HG03432 (cell line): ENCODE results near the gene RNF123.
A peak's percentile ranks its signal among the peaks of the same experiment; 100 is the strongest.
"Not testable (repeated sequence)": the region's sequence is repeated elsewhere in the genome, so short reads cannot be mapped to it uniquely, and the experiment has no call there.

Experiments
- ATAC-seq: cut with Tn5 transposase; IDR thresholded peaks from one replicate; pipeline ENCODE4 v1.9.1; 2021; ENCODE audit warnings: mild to moderate bottlenecking, moderate library complexity; ENCODE audit not compliant: unreplicated experiment

RNF123 gene

DNA sequence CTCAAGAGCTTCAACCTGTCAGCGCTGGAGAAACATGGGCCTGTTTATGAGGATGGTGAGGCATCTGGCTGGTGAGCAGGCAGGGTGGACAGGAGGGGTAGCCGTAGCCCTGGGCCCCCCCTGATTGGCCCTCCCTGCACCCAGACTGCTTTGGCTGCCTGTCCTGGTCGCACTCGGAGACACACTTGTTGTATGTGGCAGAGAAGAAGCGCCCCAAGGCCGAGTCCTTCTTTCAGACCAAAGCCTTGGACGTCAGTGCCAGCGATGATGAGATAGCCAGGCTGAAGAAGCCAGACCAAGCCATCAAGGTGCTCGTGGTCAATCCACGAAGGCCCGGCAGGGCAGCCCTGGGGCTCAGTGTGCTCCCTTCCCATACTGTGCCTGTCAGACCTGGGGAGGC is 13.4 kb upstream of the RNF123 start:
- no peak for ATAC-seq

DNA sequence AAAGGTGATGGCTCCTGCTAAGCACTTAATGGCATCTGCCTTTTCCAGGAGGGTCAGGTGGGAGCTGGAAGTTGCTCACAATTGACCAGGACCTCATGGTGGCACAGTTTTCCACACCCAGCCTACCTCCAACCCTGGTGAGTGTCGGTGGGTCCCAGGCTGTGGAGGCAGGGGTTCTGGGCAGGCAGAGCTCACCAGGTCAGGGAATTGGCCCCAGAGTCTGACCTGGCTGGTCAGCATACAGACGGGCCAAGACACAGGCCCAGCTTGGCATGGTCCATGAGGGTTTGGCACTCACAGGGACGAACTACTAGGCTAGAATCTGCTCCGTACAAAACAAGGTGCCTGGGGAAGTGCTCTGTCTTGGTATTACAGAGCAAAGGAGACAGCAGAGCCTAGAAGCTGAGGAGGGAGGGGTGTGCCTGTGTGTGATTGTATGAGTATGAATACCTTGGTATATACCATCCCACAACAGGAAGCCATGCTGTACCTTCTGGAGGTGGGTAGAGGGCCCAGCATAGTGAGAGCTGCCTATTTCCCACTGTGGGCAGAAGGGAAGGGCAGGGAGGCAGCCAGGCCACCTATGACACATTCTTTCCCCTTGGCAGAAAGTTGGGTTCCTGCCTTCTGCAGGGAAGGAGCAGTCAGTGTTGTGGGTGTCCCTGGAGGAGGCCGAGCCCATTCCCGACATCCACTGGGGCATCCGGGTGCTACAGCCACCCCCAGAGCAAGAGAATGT is 8.7 kb upstream of the RNF123 start:
- ATAC-seq, result no peak

DNA sequence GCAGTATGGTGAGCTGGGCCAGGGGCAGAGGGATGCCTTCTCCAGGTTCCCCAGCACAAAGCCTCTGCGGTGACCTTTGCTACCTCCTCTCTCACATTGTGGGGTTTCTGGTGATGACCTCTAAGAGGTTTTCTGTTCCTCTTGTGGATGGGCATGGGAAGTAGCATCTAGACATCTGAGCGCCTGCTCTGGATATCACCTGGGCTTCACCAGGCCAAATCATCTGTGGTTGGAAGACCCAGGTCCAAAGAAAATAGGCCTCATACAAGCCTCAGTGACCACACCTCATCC is 8.2 kb upstream of the RNF123 start:
- ATAC-seq, result no peak

DNA sequence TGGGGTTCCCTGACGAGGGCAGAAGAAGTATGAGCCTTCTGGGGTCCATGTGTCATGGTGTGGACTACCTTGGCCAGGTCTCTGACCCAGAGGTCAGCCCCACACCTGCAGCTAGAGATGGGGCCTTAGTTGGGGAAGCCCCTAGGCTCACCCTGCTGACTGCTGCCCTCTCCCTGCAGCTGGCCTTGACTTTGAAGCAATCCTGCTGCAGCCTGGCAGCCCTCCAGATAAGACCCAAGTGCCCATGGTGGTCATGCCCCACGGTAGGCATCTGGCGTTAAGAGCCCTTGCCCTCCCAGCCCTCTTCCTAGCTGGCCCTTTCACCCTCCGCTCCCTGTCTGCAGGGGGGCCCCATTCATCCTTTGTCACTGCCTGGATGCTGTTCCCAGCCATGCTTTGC is 7.8 kb upstream of the RNF123 start:
- ATAC-seq, result no peak

DNA sequence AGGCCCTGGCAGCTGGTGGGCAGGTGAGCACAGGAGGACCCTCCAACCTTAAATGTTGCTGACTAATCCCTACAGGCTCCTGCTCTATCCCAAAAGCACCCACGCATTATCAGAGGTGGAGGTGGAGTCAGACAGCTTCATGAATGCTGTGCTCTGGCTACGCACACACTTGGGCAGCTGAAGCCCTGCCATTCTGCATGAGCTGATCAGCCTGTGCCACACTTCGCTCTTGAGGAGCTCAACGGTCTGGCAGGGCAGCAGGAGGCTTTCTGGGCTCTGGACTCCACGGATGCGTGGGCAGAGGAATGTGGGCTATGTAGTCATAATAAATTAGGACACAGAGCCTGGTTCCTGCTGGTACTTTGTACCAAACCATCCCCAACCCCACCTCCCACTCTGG is 6.2 kb upstream of the RNF123 start:
- ATAC-seq, result no peak

DNA sequence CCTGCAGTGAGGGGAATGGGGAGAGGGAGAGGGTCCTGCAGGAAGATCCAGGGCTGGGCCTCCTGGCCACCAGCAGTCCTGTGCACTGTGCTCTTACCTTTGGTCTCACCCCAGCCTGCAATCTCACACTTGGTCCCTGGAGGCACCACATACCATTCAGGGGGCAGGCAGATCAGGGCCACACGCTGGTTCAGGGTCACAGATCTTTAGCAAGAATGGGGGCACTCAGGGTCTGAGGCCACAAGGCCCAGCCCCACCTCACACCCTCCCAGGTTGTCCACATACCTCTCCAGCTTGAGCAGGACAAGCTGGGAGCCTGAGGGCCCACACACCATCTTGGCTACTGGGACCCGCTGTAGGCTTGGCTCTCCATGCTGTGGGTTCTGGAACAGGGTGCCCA is 4.9 kb upstream of the RNF123 start:
- ATAC-seq, result not testable (repeated sequence)

DNA sequence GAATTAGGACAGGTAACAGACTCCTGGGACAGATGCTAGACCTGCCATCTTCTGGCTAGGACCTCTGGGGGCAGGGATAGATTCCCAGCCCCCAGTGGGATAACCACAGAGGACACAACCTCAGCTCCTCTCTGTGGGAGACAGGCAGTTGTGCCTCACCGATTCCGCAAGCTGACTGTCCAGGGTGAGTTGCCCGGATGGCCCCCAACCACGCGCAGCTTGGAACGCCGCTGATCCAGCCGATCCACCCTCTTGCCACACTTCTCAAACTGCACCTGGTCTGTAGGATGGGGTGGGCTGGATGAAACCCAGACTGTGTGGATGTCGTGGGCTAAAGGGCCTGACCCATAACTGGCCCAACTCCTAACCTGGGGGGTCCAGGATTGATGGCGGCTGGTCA is 4.3 kb upstream of the RNF123 start:
- not testable (repeated sequence) for ATAC-seq

DNA sequence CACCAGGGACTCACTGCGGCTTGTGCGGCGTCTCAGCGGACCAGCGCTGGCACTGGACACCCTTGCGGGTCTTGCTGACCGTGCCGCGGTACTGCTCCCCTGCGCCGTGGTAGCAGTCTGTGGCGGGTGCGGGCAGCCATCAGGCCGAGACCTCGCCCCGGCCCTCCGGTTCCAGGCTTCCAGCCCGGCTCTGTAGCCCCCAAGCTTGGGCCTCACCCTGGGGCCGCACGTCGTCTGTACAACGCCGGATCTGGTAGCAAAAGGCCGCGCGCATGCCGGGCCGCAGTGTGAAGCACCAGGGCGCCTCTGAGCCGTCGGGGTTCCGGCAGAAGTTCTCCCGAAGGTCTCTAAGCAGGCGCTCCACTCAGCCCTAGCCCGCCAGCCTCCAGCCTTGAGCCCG is 3.5 kb upstream of the RNF123 start:
- not testable (repeated sequence) for ATAC-seq

DNA sequence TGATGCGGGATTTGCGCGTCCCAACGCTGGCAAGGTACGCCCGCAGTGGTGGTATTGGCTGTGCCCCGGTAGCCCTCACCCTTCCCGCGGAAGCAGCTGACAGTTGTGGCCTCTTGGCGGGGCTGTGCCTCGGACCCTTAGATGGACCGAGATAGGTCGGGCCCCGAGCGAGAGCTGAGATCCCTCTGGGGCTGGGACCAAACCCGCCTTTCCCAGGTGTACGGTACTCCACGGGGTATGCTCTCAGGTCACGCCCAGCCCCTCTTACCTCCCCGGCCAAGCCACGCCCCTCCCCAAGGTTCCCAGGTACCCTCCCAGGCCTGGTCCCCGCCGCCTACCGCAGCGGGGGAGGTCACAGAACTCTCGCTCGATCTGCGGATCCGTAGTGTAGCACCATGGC is 3.0 kb upstream of the RNF123 start:
- ATAC-seq, result not testable (repeated sequence)

DNA sequence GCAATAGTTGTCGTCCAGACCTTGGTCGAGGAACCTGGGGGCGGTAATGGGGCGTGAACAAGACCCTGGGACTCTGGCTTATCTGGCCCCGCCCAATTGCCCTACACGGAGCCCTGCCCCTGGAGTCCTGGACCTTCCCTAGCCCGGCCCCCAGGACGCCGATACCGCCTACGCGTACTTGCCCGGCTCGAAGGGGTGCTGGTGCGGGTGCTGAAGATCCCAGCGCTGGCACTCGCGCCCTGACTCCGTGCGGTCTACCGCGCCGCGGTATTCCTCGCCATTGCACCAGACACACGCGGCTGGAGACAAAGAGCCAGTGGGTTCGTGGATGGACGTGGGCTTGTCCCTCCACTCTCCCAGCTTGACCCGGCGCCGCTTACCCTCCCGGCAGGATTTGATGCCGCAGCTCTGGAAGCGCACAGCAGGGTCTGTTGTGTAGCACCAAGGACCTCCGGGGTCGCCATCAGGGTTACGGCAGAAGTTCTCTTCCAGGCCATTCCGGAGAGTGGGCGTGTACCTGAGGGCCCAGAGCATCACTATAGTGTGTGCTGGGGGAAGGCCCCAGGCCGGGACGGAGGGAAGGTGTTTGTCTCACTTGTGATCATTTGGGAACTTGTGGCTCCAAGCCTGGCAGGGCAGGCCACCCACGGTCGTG is 2.5 kb upstream of the RNF123 start:
- ATAC-seq, result not testable (repeated sequence)

DNA sequence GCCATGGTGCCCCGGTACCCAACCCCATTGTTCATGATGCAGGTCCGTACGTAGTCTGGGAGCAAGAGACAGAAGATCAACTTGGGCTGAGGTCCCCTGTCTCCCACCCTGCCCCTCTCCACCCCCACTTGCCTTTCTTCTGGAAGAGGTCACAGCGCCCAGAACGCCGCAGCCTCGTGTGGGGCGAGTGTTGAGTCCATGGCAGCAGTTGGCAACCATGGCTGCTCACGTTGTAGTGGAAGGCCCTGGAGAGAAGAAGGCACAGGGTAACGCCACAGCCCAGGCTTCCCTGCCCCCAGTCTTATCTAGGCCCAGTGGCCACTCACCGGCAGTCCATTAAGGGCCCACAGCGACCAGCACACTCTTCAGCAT is 1.9 kb upstream of the RNF123 start:
- not testable (repeated sequence) for ATAC-seq

DNA sequence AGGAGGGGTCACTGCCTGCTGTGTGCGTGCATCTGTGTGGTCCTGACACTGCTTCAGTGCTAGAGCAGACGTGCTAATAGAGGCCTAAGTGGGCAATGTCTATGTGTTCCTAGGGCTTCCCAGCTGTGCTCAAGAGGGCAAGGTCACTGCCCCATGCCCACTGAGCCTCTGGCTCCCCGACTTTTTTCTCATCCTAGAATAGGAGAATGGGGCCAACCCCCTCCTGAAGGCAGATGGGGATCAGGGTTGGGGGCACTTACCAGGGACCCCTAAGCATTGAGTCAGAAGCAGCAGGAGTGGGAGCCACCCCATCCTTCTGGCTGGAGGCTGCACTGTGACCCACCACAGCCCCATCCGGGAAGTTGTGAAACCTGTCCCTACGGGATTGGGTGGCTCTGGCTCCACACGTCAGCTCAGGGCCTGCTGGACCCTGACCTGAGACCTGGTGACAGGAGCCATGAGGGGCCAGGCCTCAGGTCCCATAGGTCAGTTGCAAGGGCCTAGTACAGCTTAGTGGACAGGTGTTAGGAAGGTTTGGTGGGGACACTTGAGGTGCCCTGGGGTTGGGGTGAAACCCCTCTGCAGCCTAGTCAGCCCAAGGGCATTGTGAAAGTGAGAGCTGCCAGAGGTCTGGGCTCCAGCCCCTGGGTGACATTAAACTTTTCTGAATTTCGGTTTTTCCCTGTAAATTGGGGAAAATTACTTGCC is 865 bp upstream of the RNF123 start:
- peak; percentile 1 for ATAC-seq

DNA sequence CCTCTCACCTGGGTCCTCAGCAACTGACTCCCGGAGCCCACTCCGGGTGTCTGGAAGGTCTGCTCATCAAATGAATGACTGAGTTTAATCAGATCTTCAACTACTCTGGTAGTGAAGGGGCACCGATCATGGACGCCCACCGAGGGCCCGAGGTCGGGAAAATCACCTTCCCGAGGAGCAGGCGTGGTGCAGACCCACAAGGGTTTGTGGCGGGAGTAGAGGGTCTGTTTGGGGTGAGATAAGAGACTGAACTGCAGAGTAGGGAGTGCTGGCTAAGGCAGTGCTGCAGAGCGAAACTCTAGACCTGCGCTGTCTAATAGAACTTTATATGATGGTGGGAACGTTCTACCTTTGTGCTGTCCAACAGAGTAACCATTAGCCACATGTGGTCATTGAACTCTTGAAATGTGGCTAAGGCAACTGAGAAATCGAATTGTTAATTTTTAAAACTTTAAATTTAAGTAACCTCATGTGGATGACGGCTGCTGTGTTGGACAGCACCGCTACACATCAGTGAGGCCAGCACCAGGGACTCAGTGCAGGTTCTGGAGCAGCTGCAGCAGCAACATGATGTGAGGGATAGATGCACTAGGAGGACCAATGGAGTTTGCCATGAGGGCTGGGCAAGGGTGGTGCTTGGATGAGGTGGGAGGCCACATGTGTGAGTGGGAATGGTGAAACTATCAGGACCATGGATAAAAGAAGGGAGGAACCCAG is 709 bp downstream of the RNF123 start:
- not testable (repeated sequence) for ATAC-seq

DNA sequence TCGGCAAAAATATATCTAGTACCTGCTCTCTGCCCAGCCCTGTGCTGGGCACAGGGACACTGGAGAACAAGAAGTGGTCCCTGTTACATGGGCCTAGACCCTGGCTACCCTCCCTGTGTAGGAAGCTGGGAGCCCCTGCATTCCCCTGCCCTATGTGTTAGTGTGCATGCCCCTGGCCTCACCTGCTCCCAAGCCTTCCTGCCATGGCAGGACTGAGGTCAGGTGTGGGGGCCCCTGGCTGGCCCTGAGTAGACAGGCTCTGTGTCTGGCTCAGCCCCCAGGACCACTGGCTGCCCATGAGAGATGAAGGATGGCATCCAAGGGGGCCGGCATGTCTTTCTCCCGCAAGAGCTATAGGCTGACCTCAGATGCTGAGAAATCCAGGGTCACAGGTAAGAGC is 1.5 kb downstream of the RNF123 start:
- not testable (repeated sequence) for ATAC-seq

DNA sequence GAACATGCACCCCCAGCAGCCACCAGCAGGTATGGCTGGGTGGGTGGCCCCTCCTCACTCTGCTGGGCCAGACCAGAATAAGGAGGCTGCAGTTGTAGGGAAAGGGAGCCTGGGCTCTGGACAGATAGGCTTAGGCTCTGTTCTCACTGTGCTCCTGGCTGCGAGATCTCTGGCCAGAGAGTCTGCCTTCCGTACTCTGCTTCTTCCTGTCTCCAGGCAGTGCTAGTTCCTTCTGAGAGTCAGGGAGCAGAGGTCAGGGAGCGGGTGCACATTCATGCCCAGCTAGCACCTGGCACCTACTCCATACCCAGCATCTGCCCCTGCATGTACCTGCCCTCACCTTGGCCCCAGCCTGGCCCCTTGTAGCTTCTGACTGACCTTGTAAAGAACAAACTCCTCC is 2.1 kb downstream of the RNF123 start:
- ATAC-seq, result not testable (repeated sequence)

DNA sequence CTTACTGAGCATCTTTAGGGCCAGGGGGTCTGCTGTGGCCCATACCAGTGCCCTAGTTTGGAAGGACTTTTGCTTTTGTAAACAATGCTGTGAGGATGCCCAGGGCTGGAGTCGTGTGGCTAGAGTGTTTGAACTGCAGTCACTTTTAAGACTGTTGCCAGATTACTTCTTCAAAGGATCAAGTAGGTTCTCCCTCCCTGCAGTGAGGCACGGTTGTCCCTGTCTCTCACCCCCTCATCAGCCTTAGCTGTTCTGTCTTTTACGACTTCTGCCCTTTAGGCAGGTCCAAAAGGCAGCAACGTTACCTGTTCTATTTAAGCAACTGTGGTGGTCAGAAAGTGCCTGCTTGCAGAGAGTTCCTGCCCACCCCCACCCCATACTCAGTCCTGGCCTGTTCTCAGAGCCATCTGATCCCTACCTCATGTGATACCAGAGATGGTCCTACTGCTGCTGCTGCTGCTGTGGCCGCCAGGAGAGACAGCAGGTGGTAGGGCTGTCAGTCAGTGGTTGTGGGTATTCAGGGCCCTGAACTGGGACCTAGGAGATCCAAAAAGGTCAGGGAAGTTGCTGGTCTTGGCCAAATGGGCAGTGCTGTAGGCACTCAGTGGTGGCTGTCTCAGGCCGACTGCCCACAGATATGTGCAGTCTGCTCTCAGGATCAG is 5.2 kb downstream of the RNF123 start:
- not testable (repeated sequence) for ATAC-seq

DNA sequence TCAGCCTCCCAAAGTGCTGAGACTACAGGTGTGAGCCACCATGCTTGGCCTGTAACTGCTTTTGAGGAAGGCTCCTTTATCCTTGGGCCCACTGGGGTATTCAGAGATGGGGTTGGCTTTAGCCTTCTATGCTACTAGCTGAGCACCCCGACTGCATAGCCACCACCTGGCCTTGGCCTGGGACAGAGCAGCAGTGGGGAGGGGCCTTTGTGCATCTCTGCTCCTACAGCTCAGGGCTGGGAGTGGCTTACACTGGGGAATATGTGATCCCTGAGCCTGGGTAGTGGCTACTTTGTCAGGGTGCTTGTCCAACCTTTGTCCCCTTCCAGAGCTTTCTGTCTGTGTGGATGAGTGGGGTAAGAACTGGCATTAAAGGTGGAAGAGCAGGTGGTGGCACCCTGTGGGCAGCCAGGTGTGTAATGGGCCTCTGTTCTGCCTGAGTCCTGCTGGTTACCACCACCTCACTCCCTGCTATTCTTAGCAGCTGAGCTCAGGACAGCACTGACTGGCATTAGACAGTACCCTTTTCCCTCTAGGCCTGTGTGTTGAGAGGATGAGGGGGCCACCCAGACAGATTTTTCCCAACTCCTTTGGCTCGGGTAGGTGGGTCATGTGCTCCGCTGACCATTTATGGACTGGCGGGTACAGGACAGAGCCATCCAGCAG is 6.1 kb downstream of the RNF123 start:
- ATAC-seq, result not testable (repeated sequence)

DNA sequence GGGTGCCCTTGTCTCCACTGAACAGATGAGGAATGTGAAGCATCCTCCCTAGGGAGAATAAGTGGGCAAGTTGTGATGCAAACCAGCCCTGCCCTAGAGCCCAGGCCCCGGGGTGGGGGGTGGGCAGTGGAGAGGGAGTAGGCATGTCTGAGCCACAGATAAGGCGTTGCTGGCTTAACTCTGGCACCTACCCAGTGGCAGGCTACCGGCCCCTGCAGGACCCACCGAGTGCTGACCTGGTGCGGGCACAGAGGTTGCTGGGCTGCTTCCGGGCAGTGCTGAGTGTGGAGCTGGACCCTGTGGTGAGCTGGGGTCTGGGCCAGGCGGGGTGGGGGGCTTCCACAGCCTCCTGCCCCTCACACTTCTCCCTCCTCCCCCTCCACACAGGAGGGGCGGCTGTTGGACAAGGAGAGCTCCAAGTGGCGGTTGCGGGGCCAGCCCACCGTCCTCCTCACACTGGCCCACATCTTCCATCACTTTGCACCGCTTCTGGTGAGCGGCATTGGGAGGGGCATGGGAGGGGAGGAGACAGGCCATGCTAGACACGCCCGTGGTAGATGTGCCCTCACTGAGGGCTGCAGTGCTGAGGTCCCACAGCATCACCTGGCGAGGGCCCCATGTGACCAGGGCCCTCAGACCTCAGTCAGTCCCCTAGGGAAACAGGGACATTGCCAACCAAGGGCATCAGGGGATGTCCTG is 10.1 kb downstream of the RNF123 start:
- no peak for ATAC-seq

DNA sequence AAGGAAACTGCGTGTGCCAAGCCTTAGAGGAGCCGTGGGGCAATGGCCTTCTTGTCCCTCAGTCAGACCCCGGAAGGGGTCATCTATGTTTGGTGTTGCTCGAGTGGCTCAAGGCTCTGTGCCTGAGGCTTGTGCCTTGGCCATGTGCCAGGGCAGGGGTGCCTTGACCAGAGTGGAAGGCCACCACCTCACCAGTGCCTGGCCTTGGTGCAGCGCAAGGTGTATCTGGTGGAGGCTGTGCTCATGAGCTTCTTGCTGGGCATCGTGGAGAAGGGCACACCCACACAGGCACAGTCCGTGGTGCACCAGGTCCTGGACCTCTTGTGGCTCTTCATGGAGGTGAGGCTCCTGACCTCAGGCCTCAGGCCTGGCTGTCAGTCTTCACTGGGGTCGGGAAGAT is 10.7 kb downstream of the RNF123 start:
- ATAC-seq, result no peak
